IMR-90 (cell line): ENCODE measurements around the gene NRP1.

Experiments used
- BHLHE40 ChIP-seq: fragments of 150-350 bp; IDR thresholded peaks from 2 replicates; pipeline ENCODE4 v1.6.1; 2016; ENCODE audit warnings: mild to moderate bottlenecking, low read depth, low read length
- CTCF ChIP-seq: conservative IDR thresholded peaks from 2 replicates; pipeline ENCODE4 v1.5.1; 2012; ENCODE audit warnings: mild to moderate bottlenecking, low read depth, low read length, improper control_type of control experiment
- POLR2A ChIP-seq: IDR thresholded peaks from 2 replicates; pipeline ENCODE4 v1.6.1; 2012; ENCODE audit warnings: mild to moderate bottlenecking, low read depth, low read length
- RCOR1 ChIP-seq: IDR thresholded peaks from 2 replicates; pipeline ENCODE4 v1.6.1; 2012; ENCODE audit warnings: mild to moderate bottlenecking, low read length, improper control_type of control experiment; ENCODE audit not compliant: insufficient replicate concordance
- USF2 ChIP-seq: fragments of 150-350 bp; IDR thresholded peaks from 2 replicates; pipeline ENCODE4 v1.6.1; 2017; ENCODE audit warnings: mild to moderate bottlenecking, antibody characterized with exemption, low read length, low read depth

- TF ChIP-seq CTCF (no peak), POLR2A (no peak), RCOR1 (no peak), BHLHE40 (no peak), USF2 (no peak)
Observed at GRCh38 chr10:33274096-33274785, 60.2 kb downstream of the NRP1 start.
